IMR-90 (cell line): ENCODE results near the gene SIM1. TPM values are rescaled to one million over a fixed set of nuclear protein-coding genes. Genes with fewer than 3 reads are reported as not detected.

Source experiments
- ATAC-seq: fragments of 200-7000 bp; cut with Tn5 transposase; 2 replicates; pipeline ENCODE4 v1.9.1; 2020; ENCODE audit warnings: low read depth, mild to moderate bottlenecking, moderate library complexity
- BruUV-seq: library from RNA; stranded (reverse); fragments of 400-500 nt; replicated peaks from 2 replicates; lab custom pipeline; 2021; lab: Mats Ljungman, UMichigan
- CTCF ChIA-PET: fragments of 300-600 bp; formaldehyde crosslinking; extraction: SDS; loops from one replicate; lab custom pipeline; 2021; ENCODE audit warnings: antibody characterized with exemption; lab: Yijun Ruan, JAX
- POLR2A ChIA-PET: fragments of 300-600 bp; sonication (Branson Sonifier 250); formaldehyde crosslinking; loops from one replicate; lab custom pipeline; 2022; ENCODE audit warnings: antibody characterized with exemption; ENCODE audit not compliant: unreplicated experiment; lab: Charles Lee
- DNase-seq: peaks from one replicate; pipeline ENCODE4 v3.0.0; 2013
- H2AFZ ChIP-seq: replicated peaks from 2 replicates; pipeline ENCODE3; 2013; ENCODE audit warnings: low read length, mild to moderate bottlenecking; ENCODE audit not compliant: poor library complexity
- H2AK5ac ChIP-seq: 2 replicates; pipeline ENCODE4 v1.6.1; 2013; ENCODE audit warnings: low read depth, low read length, inconsistent platforms
- H2AK9ac ChIP-seq: replicated peaks from 2 replicates; pipeline ENCODE3; 2013; ENCODE audit warnings: mild to moderate bottlenecking, low read depth, low read length, moderate library complexity; ENCODE audit not compliant: poor library complexity
- H2BK120ac ChIP-seq: 2 replicates; pipeline ENCODE4 v1.6.1; 2013; ENCODE audit warnings: low read depth, low read length, inconsistent platforms
- H2BK15ac ChIP-seq: 3 replicates; pipeline ENCODE4 v1.6.1; 2013; ENCODE audit warnings: low read depth, low read length, inconsistent platforms
- H2BK20ac ChIP-seq: 2 replicates; pipeline ENCODE4 v1.6.1; 2013; ENCODE audit warnings: low read depth, mild to moderate bottlenecking, inconsistent platforms, low read length, moderate library complexity
- H2BK5ac ChIP-seq: 2 replicates; pipeline ENCODE4 v1.6.1; 2013; ENCODE audit warnings: mild to moderate bottlenecking, low read depth, low read length, inconsistent platforms; ENCODE audit not compliant: poor library complexity, severe bottlenecking
- H3K14ac ChIP-seq: replicated peaks from 2 replicates; pipeline ENCODE4 v1.6.1; 2013; ENCODE audit warnings: low read depth, low read length, inconsistent platforms
- H3K18ac ChIP-seq: 2 replicates; pipeline ENCODE4 v1.6.1; 2013; ENCODE audit warnings: low read depth, low read length, control low read depth
- H3K23ac ChIP-seq: 2 replicates; pipeline ENCODE4 v1.6.1; 2013; ENCODE audit warnings: low read depth, low read length, inconsistent platforms
- H3K27ac ChIP-seq: 2 replicates; pipeline ENCODE4 v1.5.1; 2013; ENCODE audit warnings: mild to moderate bottlenecking, control low read depth, low read length; ENCODE audit not compliant: insufficient read depth
- H3K27me3 ChIP-seq: 2 replicates; pipeline ENCODE4 v1.6.1; 2013; ENCODE audit warnings: low read length; ENCODE audit not compliant: control insufficient read depth, insufficient read depth
- H3K36me3 ChIP-seq: 2 replicates; pipeline ENCODE4 v1.6.1; 2013; ENCODE audit warnings: low read length, mixed read lengths; ENCODE audit not compliant: control insufficient read depth, insufficient read depth
- H3K4ac ChIP-seq: 2 replicates; pipeline ENCODE4 v1.6.1; 2013; ENCODE audit warnings: low read depth, low read length, inconsistent platforms
- H3K4me1 ChIP-seq: 2 replicates; pipeline ENCODE4 v1.6.1; 2013; ENCODE audit warnings: low read length, mixed read lengths; ENCODE audit not compliant: control insufficient read depth, insufficient read depth
- H3K4me2 ChIP-seq: 2 replicates; pipeline ENCODE4 v1.6.1; 2013; ENCODE audit warnings: low read depth, mild to moderate bottlenecking, control low read depth, low read length, moderate library complexity
- H3K4me3 ChIP-seq: 2 replicates; pipeline ENCODE4 v1.5.1; 2013; ENCODE audit warnings: low read depth, mild to moderate bottlenecking, control low read depth, low read length, moderate library complexity; ENCODE audit not compliant: insufficient read depth
- H3K56ac ChIP-seq: 2 replicates; pipeline ENCODE4 v1.6.1; 2013; ENCODE audit warnings: low read length, inconsistent platforms; ENCODE audit not compliant: insufficient read depth; ENCODE audit errors: extremely low read depth
- H3K79me1 ChIP-seq, 2 experiments: 2 replicates each; pipeline ENCODE4 v1.6.1; 2013; ENCODE audit warnings: low read length in 2 of 2, inconsistent platforms in 1 of 2, low read depth in 1 of 2
- H3K9ac ChIP-seq: 2 replicates; pipeline ENCODE4 v1.6.1; 2013; ENCODE audit warnings: low read depth, low read length, control low read depth
- H3K9me1 ChIP-seq: 2 replicates; pipeline ENCODE4 v1.6.1; 2013; ENCODE audit warnings: low read length, inconsistent platforms; ENCODE audit not compliant: insufficient read depth
- H3K9me3 ChIP-seq: 2 replicates; pipeline ENCODE4 v1.6.1; 2013; ENCODE audit warnings: low read length; ENCODE audit not compliant: control insufficient read depth, insufficient read depth
- H4K20me1 ChIP-seq: 2 replicates; pipeline ENCODE4 v1.6.1; 2013; ENCODE audit warnings: low read length, inconsistent platforms; ENCODE audit not compliant: insufficient read depth
- H4K5ac ChIP-seq: 2 replicates; pipeline ENCODE4 v1.6.1; 2013; ENCODE audit warnings: mild to moderate bottlenecking, low read depth, low read length, control low read depth
- H4K8ac ChIP-seq, 2 experiments: 2 replicates each; pipeline ENCODE4 v1.6.1; 2013; ENCODE audit warnings: low read depth in 2 of 2, low read length in 2 of 2, control low read depth in 1 of 2, inconsistent platforms in 1 of 2
- H4K91ac ChIP-seq: 2 replicates; pipeline ENCODE4 v1.6.1; 2013; ENCODE audit warnings: low read depth, low read length, inconsistent platforms; ENCODE audit not compliant: insufficient read depth
- BHLHE40 ChIP-seq: fragments of 150-350 bp; IDR thresholded peaks from 2 replicates; pipeline ENCODE4 v1.6.1; 2016; ENCODE audit warnings: mild to moderate bottlenecking, low read depth, low read length
- MAFK ChIP-seq: IDR thresholded peaks from 2 replicates; pipeline ENCODE4 v1.6.1; 2012; ENCODE audit warnings: low read depth, low read length, improper control_type of control experiment
- MAZ ChIP-seq: IDR thresholded peaks from 2 replicates; pipeline ENCODE4 v1.6.1; 2012; ENCODE audit warnings: low read depth, mild to moderate bottlenecking, low read length, improper control_type of control experiment, moderate library complexity, borderline replicate concordance
- MXI1 ChIP-seq: IDR thresholded peaks from 2 replicates; pipeline ENCODE4 v1.6.1; 2012; ENCODE audit warnings: low read depth, mild to moderate bottlenecking, low read length, moderate library complexity, borderline replicate concordance
- POLR2A ChIP-seq: IDR thresholded peaks from 2 replicates; pipeline ENCODE4 v1.6.1; 2012; ENCODE audit warnings: mild to moderate bottlenecking, low read depth, low read length
- RAD21 ChIP-seq: IDR thresholded peaks from 2 replicates; pipeline ENCODE4 v1.6.1; 2012; ENCODE audit warnings: low read length, improper control_type of control experiment
- WGBS, 2 experiments: methylation state at CpG; one replicate each; pipeline versions ENCODE4 v1.1.5 to v1.1.7; 2013; ENCODE audit warnings: missing lambda C conversion rate in 2 of 2; ENCODE audit not compliant: insufficient read length in 1 of 2; ENCODE audit errors: extremely low coverage in 2 of 2; 5-methylcytosine and 5-hydroxymethylcytosine counted together
- dilution Hi-C: fragments of 300-500 bp; cut with HindIII; formaldehyde crosslinking; loops from one replicate; pipeline ENCODE4 v1.14.3; 2018; ENCODE audit warnings: low sequenced_read_pairs; ENCODE audit not compliant: unreplicated experiment
- in situ Hi-C: fragments of 300-500 bp; cut with MboI; formaldehyde crosslinking; loops from 3 replicates; pipeline ENCODE4 v1.14.3; 2019; ENCODE audit warnings: low sequenced_read_pairs, inconsistent platforms, mixed read lengths
- intact Hi-C: fragments of 100-400 bp; cut with micrococcal nuclease; formaldehyde crosslinking; loops from 2 replicates; pipeline ENCODE4 v1.10.0; 2022
- polyA plus RNA-seq, 3 experiments: library from polyadenylated mRNA; depleted of rRNA; stranded (reverse); fragments of >200 nt; gene quantifications; 2 replicates each; pipeline ENCODE4 v1.2.3, GENCODE V29; 2012; ENCODE audit warnings: low replicate concordance in 1 of 3
- total RNA-seq: library from RNA; depleted of rRNA; stranded (reverse); fragments of >200 nt; gene quantifications from 2 replicates; pipeline ENCODE4 v1.2.3, GENCODE V29; 2012

SIM1 gene
- total and polyA plus RNA-seq, 2 of the 4 experiments (the other 2 are of a cell fraction), result not detected

GRCh38 chr6:100372326-100373091, 92.2 kb downstream of the SIM1 start:
- no peak overlapping the region for H2AK9ac ChIP-seq
- intact Hi-C loops (no loop called here), dilution Hi-C loops (no loop called here), in situ Hi-C loops (no loop called here)
- no peak overlapping the region for H3K4me3 ChIP-seq
- ChIA-PET CTCF (no interaction called here), POLR2A (no interaction called here)
- H3K27me3 ChIP-seq, result no peaks in the 10 kb centered on the region; the same call in 1 of the 2 replicates
- H3K36me3 ChIP-seq, result no peaks in the 10 kb centered on the region
- no peaks in the 10 kb centered on the region for H3K9me3 ChIP-seq
- no peak for DNase-seq
- no peak overlapping the region for H2AK5ac ChIP-seq
- no peak overlapping the region for H4K91ac ChIP-seq
- ATAC-seq, result no peak
- no peak overlapping the region for H2BK120ac ChIP-seq
- H2BK20ac ChIP-seq, result no peak overlapping the region
- H2BK15ac ChIP-seq, result no peak overlapping the region
- no peak overlapping the region for H3K18ac ChIP-seq
- TF ChIP-seq MAFK (no peak), BHLHE40 (no peak), POLR2A (no peak), MAZ (no peak), MXI1 (no peak), RAD21 (no peak)
- no peak overlapping the region for H3K9ac ChIP-seq
- H3K56ac ChIP-seq, result no peak overlapping the region
- no peak overlapping the region for H3K23ac ChIP-seq
- H4K20me1 ChIP-seq, result no peaks in the 10 kb centered on the region
- H4K5ac ChIP-seq, result no peak overlapping the region
- H4K8ac ChIP-seq, result no peak overlapping the region
- no peaks in the 10 kb centered on the region for H3K79me1 ChIP-seq
- no peaks in the 10 kb centered on the region for H3K4me1 ChIP-seq
- no peak overlapping the region for H2AFZ ChIP-seq
- H3K4me2 ChIP-seq, result no peak overlapping the region
- H2BK5ac ChIP-seq, result no peak overlapping the region
- no CpG with 5 or more reads among the region's 11 CpGs for WGBS, 2 experiments
- H3K14ac ChIP-seq, result no peak overlapping the region
- H3K27ac ChIP-seq, result no peak overlapping the region
- H3K9me1 ChIP-seq, result no peaks in the 10 kb centered on the region
- H3K4ac ChIP-seq, result no peak overlapping the region
- no TSS peak for BruUV-seq
